ENCODE results near the gene BCL2A1.

DNA sequence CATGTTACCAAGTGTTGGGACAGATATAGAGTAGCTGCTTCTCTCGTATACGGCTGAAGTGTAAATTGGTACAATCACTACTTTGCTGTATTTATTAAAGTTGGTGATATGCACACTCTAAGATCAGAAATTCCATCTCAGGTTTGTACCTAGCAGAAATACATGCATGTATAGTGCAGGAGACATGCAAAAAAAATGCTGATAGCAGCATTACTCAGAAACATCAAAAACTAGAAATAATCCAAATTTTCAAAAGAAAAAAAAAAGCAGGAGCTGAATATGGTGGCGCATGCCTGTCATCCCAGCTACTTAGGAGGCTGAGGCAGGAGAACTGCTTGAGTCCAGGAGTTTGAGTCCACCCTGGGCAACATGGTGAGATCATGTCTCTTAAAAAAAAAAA lies 31.3 kb upstream of the BCL2A1 start:
- TF ChIP-seq CTCF (IDR thresholded peaks at IDR 0.05; ENCODE audit: low read depth, low read length) (no peak), EZH2phosphoT487 (IDR thresholded peaks at IDR 0.05; ENCODE audit: low read depth) (no peak)
